Suppressor macrophage treated with lipopolysaccharide for 1 hour (primary cell): Measurements from ENCODE around the gene KIAA0040.

Source experiments
- DNase-seq, 3 donors: peaks; one replicate each; pipeline ENCODE4 v3.0.0-alpha.2; 2020 to 2022

KIAA0040 gene

GRCh38 chr1:175169286-175170018, 23.1 kb downstream of the KIAA0040 start:
- no peak for DNase-seq

DNA sequence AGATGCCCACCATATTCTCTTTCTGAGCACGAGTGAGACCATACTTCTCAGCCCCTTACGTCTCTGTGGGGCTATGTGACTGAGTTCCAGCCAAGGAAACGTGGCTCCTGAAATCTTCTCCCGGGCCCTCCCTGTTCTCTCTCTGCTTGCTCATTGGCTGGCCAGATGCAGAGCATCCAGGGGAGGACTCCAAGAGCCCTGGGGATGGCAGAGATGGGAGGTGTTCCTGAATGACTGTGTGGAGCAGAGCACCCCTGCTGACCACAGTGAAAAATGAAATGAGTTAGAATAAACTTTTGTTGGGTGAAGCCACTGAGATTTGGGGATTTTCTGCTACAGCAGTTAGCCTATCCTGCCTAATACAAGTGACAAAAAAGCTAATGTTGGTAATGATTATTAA, 23.8 kb downstream of the KIAA0040 start:
- no peak for DNase-seq

DNA sequence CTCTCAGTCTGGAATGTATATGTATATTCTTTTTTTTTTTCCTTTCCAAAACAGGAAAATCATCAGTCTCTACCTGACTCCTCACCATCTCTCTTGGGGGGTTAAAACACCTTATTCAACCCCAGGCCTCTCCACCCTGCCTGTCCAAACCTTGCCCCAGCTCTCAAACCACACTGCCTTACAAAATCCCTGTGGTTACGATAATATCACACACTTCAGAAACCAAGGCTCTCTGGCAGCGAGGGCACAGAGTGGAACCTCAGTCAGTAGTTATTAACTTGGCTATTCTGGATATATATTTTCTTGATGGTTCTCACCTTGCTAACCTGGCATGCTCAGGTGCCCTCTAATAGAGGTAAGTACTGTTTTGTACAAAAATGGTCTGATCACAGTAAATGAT, 24.7 kb downstream of the KIAA0040 start:
- DNase-seq, result no peak

DNA sequence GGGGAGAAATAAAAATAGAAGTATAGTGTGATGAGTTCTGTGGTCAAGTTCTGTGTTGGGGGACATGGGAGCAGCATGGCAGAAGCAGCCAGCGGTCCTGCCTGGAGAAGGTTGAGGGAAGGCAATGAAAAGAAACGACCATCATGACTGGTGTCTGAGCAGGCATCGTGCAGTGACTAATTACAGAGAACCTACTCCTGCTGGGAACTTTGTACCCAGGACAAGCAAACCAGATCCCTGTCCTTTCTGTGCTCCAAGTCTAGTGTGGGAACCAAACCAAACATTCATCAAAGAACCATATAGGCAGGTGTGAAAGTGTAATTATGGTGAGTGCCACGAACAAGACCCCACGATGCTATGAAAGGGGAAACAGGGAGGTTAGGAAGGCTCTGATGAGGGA, 25.8 kb downstream of the KIAA0040 start:
- no peak for DNase-seq

- DNase-seq, result no peak
These were observed 27.8 kb downstream of the KIAA0040 start for GRCh38 chr1:175164751-175165150.

DNA sequence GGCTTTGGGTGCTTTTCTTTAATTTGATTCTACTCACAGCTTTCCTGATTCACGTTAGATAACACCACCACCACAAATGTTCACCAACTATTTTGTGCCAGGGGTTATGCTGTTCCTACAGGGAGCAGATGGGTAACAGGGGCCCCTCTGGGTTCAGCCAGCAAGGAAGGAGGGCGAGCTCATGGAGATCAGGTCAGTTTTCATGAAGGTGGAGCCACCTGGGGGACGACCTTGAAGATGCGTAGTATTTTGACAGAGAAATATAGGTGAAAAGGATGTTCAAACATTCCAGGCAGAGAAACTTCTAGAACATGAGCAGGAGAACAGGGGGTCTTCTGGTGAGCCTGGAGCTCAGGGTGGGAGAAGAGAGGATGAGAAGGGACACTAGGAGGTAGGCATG, 28.9 kb downstream of the KIAA0040 start:
- no peak for DNase-seq

- DNase-seq, result no peak
These were observed 29.6 kb downstream of the KIAA0040 start for GRCh38 chr1:175162955-175163354.

GRCh38 chr1:175158170-175158591, 34.4 kb downstream of the KIAA0040 start:
- DNase-seq, result no peak

DNA sequence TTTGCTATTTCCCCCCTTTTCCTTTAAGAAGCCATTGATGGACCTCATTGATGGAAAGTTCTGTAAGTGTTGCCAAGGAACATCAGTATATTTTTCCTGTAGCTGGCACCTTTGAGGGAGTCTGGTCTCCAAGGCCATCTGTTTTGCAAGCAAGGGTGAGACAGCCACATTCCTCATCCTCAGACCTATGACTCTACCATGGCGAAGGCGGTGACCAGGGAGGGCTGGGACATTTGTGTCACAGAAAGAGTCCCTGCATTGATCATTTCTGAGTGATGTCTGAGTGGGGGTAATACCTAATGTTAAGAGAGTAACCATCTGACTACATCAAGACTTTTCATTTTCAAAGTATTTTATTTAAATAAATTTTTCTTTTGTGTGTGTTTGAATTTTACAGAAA, 35.4 kb downstream of the KIAA0040 start:
- DNase-seq, result peak in 1 of 3 donors; percentile 25

DNA sequence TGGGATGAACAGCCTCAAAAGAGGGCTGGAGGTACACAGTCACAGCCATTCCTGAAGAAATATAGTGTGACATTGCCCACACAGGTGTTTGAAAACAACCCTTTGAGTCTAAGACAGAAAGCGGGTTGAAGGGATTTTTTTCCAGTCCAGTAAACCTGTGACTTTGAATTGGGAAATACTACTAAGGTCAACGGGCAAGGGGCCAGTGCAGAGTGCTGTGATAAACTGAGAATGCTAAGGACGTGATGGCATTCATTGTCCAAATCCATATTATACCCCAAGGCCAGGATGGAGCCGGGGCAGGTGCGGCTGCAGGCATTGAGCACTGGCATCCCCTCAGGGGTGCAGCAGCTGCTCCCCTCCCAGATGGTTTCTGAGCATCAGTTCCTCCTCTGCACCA, 36.6 kb downstream of the KIAA0040 start:
- DNase-seq, result no peak

- DNase-seq, result no peak
These were observed 37.1 kb downstream of the KIAA0040 start for GRCh38 chr1:175155473-175155856.

DNA sequence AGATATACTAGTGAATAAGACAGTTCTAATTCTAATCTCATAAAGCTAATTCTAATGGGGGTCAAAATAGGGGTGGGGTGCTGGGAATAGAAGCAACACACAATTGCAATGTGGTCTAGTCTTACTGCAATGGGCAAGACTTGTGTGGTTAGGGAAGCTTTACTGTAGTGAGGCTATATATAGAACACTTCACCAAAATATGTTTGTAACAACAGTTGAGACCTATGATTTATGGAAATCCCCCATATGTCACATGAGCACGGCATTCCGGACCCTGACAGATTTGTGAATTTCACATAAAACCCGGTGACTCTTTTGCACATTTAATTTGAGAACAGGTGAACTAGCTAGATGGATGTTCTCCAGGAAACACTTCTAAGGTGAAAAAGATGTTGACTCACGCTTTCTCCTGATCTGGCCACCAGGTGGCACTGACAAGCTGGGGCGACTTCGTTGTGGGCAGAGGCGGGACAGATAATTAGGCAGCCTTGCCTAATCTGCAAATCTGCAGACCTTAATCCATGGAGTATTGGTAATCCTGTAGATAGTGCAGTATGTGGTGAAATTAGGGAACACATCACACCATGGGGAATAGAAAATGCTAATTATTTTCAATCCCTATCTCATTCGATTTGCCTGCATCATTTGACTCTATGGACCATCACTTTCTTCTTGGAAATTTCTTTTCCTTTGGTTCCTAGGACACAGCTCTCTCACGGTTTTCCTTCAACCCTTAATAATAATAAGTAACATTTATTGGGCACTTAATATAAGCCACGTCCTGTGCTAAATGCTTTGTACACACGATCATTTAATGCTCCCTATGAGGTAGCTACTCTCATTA, 37.7 kb downstream of the KIAA0040 start:
- peak; percentile 70 to 82 (median 75) for DNase-seq

- peak; percentile 59 to 75 (median 73) for DNase-seq
These were observed 40.4 kb downstream of the KIAA0040 start for GRCh38 chr1:175152006-175152652.

- DNase-seq, result peak in 1 of 3 donors; percentile 11
These were observed 41.8 kb downstream of the KIAA0040 start for GRCh38 chr1:175150596-175151319.

GRCh38 chr1:175148068-175148467, 44.5 kb downstream of the KIAA0040 start:
- peak in 1 of 3 donors; percentile 24 for DNase-seq

DNA sequence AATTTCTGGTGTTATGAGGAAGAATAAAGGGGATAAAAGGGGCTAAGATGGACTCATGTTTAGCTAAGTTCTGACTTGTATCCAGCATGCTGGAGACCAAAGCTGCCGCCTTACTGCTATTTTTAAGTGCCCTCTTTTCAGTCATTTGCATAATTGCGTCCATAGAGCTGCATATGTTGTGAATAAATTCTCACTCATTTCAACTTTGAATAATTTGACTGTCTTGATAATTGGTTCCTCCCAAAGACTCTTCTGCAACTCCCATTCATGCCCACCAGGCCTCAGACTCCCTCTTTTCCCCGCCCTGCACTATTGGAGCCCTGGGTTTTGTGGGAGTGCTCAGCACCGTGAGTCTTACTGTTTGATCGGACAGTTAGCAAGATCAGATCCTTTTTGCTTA, 45.0 kb downstream of the KIAA0040 start:
- DNase-seq, result no peak

- peak; percentile 66 to 84 (median 75) for DNase-seq
These were observed 45.9 kb downstream of the KIAA0040 start for GRCh38 chr1:175146529-175147213.

DNA sequence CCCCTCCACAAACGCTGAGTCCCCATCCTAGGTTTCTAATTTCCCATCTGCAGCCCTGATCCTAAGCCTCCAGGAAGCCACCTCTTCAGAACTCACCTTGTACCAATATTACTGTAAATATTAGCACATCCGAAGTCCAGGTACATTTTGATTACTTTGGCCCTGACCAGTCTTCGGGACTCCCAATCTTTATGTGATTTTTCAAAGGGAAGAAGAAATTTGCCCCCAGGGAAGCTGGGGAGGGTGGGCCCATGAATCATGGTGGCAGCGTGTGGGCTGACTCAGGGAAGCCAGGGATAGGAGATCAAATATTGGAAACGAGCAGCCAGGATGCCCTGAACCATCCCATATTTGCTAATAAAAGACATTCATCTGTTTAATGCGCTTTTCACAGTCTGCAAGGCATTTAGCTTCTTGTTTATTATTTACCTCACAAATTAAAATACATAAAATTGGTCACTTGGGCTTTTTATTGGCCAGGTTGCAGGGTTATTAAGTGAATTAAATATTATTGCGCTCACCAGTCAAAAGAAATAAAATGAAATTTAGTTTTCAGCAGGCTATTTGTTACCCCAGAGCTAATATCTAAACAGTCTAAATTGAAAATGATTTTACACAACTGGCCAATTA, 46.6 kb downstream of the KIAA0040 start:
- no peak for DNase-seq

GRCh38 chr1:175138579-175138978, 54.0 kb downstream of the KIAA0040 start:
- no peak for DNase-seq

- DNase-seq, result no peak
These were observed 55.2 kb downstream of the KIAA0040 start for GRCh38 chr1:175137369-175137768.

GRCh38 chr1:175136246-175136645, 56.3 kb downstream of the KIAA0040 start:
- DNase-seq, result no peak

- no peak for DNase-seq
These were observed 58.1 kb downstream of the KIAA0040 start for GRCh38 chr1:175134500-175134899.
